ENCODE measurements around the gene CD58. TPM values are rescaled to one million over a fixed set of nuclear protein-coding genes. Genes with fewer than 3 reads are reported as not detected.
"Not testable (repeated sequence)": the region's sequence is repeated elsewhere in the genome, so short reads cannot be mapped to it uniquely, and the experiment has no call there.

Gene CD58
- polyA plus RNA-seq, 1 experiment = 7.3 TPM

DNA sequence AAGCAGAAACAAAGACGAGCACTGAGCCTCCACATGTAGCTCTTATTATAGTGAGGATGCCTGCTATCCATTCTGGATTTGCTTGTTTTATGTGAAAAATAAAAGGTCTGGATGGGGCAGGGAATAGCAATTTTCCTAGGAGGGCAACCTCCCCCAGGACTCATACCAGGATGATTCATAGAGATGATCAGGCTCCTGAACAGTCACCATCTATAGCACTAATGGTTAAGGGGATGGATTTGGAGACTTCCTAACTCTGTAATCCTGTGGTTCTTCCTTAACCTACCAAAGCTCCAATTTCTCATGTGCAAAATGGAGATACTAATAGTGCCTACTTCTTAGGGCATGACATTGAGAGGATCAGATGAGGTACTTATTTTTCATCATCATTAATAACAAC, 34.5 kb upstream of the CD58 start:
- Histone ChIP-seq H3K27me3 (ENCODE audit: control insufficient read depth, insufficient read depth, low read length) (no peaks in the 10 kb centered on the region), H3K9me3 (ENCODE audit: control insufficient read depth, insufficient read depth, low read length) (no peaks in the 10 kb centered on the region), H3K4me3 (ENCODE audit: low read depth, low read length) (no peak overlapping the region), H3K27ac (ENCODE audit: low read depth, low read length) (no peak overlapping the region)
- no peak for DNase-seq (ENCODE audit: low read depth, low spot score)
- CTCF ChIA-PET = no interaction called here
- POLR2A ChIA-PET = no interaction called here
- no peak for TF ChIP-seq CTCF (IDR thresholded peaks at IDR 0.05; ENCODE audit: low read depth, low read length)

DNA sequence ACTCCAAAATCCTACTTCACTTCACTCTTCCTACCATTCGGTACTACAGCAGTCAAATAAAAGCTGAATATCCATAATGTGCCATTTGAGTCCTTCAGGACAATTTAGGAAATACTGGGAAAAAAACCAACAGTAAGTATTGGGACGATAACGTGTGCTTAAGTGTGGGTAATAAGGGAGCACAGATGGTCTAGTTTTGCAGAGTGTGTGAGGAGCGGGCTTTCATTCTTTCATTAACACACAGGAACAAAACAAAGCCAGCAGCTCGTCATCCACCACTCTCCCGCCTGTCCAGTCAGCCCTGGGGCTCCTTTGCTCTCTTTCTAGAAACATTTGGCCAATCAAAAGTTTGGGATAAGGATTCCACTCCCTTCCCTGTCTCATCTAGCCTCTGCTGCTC, 33.6 kb upstream of the CD58 start:
- DNase-seq (ENCODE audit: low read depth, low spot score); CTCF ChIA-PET; H3K4me3 ChIP-seq (ENCODE audit: low read depth, low read length); POLR2A ChIA-PET; H3K27ac ChIP-seq (ENCODE audit: low read depth, low read length); H3K27me3 ChIP-seq (ENCODE audit: control insufficient read depth, insufficient read depth, low read length); H3K9me3 ChIP-seq (ENCODE audit: control insufficient read depth, insufficient read depth, low read length): not testable (repeated sequence)

DNA sequence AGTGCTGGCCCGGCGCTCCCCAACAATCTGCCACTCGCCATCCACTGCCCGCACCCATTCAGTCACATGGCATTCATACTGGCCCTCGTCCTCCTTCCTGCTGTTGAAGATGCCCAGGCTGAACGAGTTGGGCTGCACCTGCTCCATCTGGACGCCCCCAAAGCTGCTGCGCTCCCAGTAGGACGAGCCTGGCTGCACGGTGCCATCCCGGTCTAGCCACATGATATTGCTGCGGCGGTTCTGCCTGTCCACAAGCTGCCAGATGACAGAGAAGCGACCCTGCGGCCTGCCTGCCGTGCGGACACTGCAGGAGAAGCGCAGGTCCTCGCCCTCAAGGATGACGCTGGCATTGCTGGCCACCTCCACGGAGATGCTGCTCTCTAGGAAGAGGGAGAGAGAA, 32.8 kb upstream of the CD58 start:
- H3K27me3 ChIP-seq (ENCODE audit: control insufficient read depth, insufficient read depth, low read length); H3K9me3 ChIP-seq (ENCODE audit: control insufficient read depth, insufficient read depth, low read length); H3K27ac ChIP-seq (ENCODE audit: low read depth, low read length); DNase-seq (ENCODE audit: low read depth, low spot score); CTCF ChIA-PET; H3K4me3 ChIP-seq (ENCODE audit: low read depth, low read length); POLR2A ChIA-PET: not testable (repeated sequence)

- CTCF ChIA-PET = not testable (repeated sequence)
Observed at GRCh38 chr1:116599369-116599768, 28.5 kb upstream of the CD58 start.

GRCh38 chr1:116598420-116599036, 27.7 kb upstream of the CD58 start:
- DNase-seq (ENCODE audit: low read depth, low spot score); H3K27ac ChIP-seq (ENCODE audit: low read depth, low read length); H3K4me3 ChIP-seq (ENCODE audit: low read depth, low read length); POLR2A ChIA-PET; H3K9me3 ChIP-seq (ENCODE audit: control insufficient read depth, insufficient read depth, low read length); H3K27me3 ChIP-seq (ENCODE audit: control insufficient read depth, insufficient read depth, low read length): not testable (repeated sequence)
- CTCF ChIA-PET = interaction anchor here (4.5 kb wide), 1 partner anchor 23 kb away, joined by 72 read pairs; no protein-coding TSS in a partner anchor

More at GRCh38 chr1:116599369-116599768, 28.5 kb upstream of the CD58 start:
- H3K4me3 ChIP-seq (ENCODE audit: low read depth, low read length); H3K27me3 ChIP-seq (ENCODE audit: control insufficient read depth, insufficient read depth, low read length); DNase-seq (ENCODE audit: low read depth, low spot score); H3K27ac ChIP-seq (ENCODE audit: low read depth, low read length); POLR2A ChIA-PET; H3K9me3 ChIP-seq (ENCODE audit: control insufficient read depth, insufficient read depth, low read length): not testable (repeated sequence)

GRCh38 chr1:116597388-116597787, 26.6 kb upstream of the CD58 start:
- H3K27me3 ChIP-seq (ENCODE audit: control insufficient read depth, insufficient read depth, low read length); H3K4me3 ChIP-seq (ENCODE audit: low read depth, low read length); H3K27ac ChIP-seq (ENCODE audit: low read depth, low read length); H3K9me3 ChIP-seq (ENCODE audit: control insufficient read depth, insufficient read depth, low read length); POLR2A ChIA-PET; DNase-seq (ENCODE audit: low read depth, low spot score): not testable (repeated sequence)
- CTCF ChIA-PET = interaction anchor here (2.3 to 4.5 kb wide), 2 partner anchors 22 to 458 kb away, joined by 19 to 72 read pairs; no protein-coding TSS in a partner anchor

- H3K27me3 ChIP-seq (ENCODE audit: control insufficient read depth, insufficient read depth, low read length); H3K4me3 ChIP-seq (ENCODE audit: low read depth, low read length); H3K27ac ChIP-seq (ENCODE audit: low read depth, low read length); POLR2A ChIA-PET; H3K9me3 ChIP-seq (ENCODE audit: control insufficient read depth, insufficient read depth, low read length); DNase-seq (ENCODE audit: low read depth, low spot score): not testable (repeated sequence)
- CTCF ChIA-PET = interaction anchor here (1.4 to 4.5 kb wide), 3 partner anchors 15 to 458 kb away, joined by 5 to 72 read pairs (median 19); no protein-coding TSS in a partner anchor
Observed at GRCh38 chr1:116596742-116597307, 26.0 kb upstream of the CD58 start.
